Caco-2 (cell line): ENCODE data around the gene FOXM1. TPM values are rescaled to one million over a fixed set of nuclear protein-coding genes. Genes with fewer than 3 reads are reported as not detected.

ENCODE experiments used
- BruUV-seq: library from RNA; stranded (reverse); fragments of 400-500 nt; replicated peaks from 2 replicates; lab custom pipeline; 2021; lab: Mats Ljungman, UMichigan
- CTCF ChIA-PET: fragments of 300-600 bp; sonication (Branson Sonifier 250); formaldehyde crosslinking; loops from one replicate; lab custom pipeline; 2022; ENCODE audit warnings: antibody characterized with exemption; lab: Charles Lee
- POLR2A ChIA-PET: fragments of 300-600 bp; sonication (Branson Sonifier 250); formaldehyde crosslinking; loops from one replicate; lab custom pipeline; 2022; ENCODE audit warnings: antibody characterized with exemption; lab: Charles Lee
- DNase-seq, 2 experiments: peaks; one replicate each; pipeline versions ENCODE4 v3.0.0 to v3.0.0-alpha.2; 2020 to 2022
- H3K27me3 ChIP-seq: replicated peaks from 2 replicates; pipeline ENCODE4 v1.6.0; 2011; ENCODE audit warnings: low read length; ENCODE audit not compliant: control insufficient read depth, insufficient read depth
- H3K36me3 ChIP-seq: 2 replicates; pipeline ENCODE4 v1.5.1; 2011; ENCODE audit warnings: low read length; ENCODE audit not compliant: control insufficient read depth, insufficient read depth
- H3K4me1 ChIP-seq: fragments of 250-450 bp; sonication (Bioruptor Pico); 2 replicates; pipeline ENCODE4 v1.5.1; 2020; ENCODE audit warnings: mild to moderate bottlenecking
- H3K4me3 ChIP-seq: 2 replicates; pipeline ENCODE4 v1.5.1; 2011; ENCODE audit warnings: low read depth, mild to moderate bottlenecking, control low read depth, low read length
- H3K9me3 ChIP-seq: fragments of 250-450 bp; sonication (Bioruptor Pico); 2 replicates; pipeline ENCODE4 v1.5.1; 2020; ENCODE audit warnings: mild to moderate bottlenecking, moderate library complexity
- H3K27ac Mint-ChIP-seq: one replicate; pipeline ENCODE4 v1.8.0; 2022; ENCODE audit warnings: mixed read lengths; ENCODE audit not compliant: unreplicated experiment
- H3K27me3 Mint-ChIP-seq: one replicate; pipeline ENCODE4 v1.8.0; 2022; ENCODE audit warnings: mixed read lengths; ENCODE audit not compliant: insufficient read depth, unreplicated experiment
- H3K36me3 Mint-ChIP-seq: one replicate; pipeline ENCODE4 v1.8.0; 2022; ENCODE audit warnings: mild to moderate bottlenecking, mixed read lengths; ENCODE audit not compliant: insufficient read depth, unreplicated experiment
- H3K4me1 Mint-ChIP-seq: one replicate; pipeline ENCODE4 v1.8.0; 2022; ENCODE audit warnings: low read depth, mixed read lengths; ENCODE audit not compliant: unreplicated experiment
- H3K4me3 Mint-ChIP-seq: one replicate; pipeline ENCODE4 v1.8.0; 2022; ENCODE audit warnings: mild to moderate bottlenecking, moderate library complexity, mixed read lengths; ENCODE audit not compliant: unreplicated experiment
- H3K9me3 Mint-ChIP-seq: one replicate; pipeline ENCODE4 v1.8.0; 2022; ENCODE audit warnings: mixed read lengths; ENCODE audit not compliant: unreplicated experiment
- intact Hi-C: fragments of 100-400 bp; cut with micrococcal nuclease; formaldehyde crosslinking; loops from one replicate; pipeline ENCODE4 v1.10.0; 2022; ENCODE audit not compliant: unreplicated experiment
- total RNA-seq: library from RNA; stranded (reverse); gene quantifications from 2 replicates; pipeline ENCODE4 v1.2.3, GENCODE V29; 2022
- TF ChIP-seq, protein P1 (sequence below), 2 experiments: fragments of 200-600 bp in 1 of 2; IDR thresholded peaks; 1 replicate in 1 of 2; 2 replicates in 1 of 2; pipeline versions ENCODE4 v1.5.1 to v1.8.0; 2011 to 2022; ENCODE audit warnings: antibody characterized with exemption in 1 of 2, control low read depth in 1 of 2, inconsistent platforms in 1 of 2, low read depth in 1 of 2, low read length in 1 of 2, mild to moderate bottlenecking in 1 of 2, moderate library complexity in 1 of 2; ENCODE audit not compliant: insufficient read depth in 1 of 2, severe bottlenecking in 1 of 2, unreplicated experiment in 1 of 2

Gene FOXM1
- total RNA-seq, 1 experiment from 2014 or later = 222 TPM

DNA sequence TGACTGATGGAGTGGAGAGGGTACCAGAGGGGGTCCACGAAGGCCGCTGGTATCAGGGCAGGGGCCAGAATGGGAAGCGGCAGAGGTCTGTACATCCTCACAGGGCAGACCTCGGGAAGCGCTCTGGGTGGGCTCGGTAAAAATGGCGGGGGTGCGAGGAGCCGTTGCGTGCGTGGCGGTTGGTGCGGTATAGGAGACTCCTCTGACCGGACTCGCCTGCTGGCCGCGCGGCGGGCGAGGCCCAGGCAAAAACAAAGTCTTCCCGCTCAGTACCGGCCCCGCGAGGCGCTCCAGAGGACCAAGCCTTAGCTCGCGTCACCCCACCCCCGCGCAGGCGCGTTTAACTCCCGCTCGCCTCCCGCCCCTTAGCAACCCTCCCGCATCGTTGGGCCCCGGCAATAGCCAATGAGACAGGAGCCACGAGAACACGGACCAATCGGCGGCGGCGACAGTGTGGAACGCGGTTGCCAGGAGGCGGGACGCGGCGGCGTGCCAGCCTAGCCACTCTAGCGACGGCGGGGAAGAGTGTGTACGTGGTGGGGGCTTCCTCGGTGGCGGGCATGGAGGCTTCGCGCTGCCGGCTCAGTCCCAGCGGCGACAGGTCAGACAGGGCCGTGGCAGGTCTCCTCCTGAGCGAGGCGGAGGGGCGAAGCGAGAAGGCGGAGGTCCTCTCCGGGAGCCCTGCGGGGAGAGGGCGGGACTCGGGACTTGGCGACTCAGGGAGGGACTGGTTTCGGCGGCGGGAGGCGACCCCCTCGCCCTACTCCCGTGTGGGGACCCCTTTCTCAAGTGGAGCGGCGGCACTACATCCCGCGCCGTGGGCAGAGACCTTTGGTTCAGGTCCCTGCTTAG, 13.6 kb upstream of the FOXM1 start, which contains the start of gene TULP3:
Gene TULP3, plus strand, starts transcription at position 504 of the 852 bp plus-strand sequence. Its CDS starts 57 bp downstream, at position 561.
- H3K27ac Mint-ChIP-seq = peak within 1 kb of the TSS; percentile 91
- Histone ChIP-seq H3K4me3 (peak within 1 kb of the TSS; percentile 91), H3K9me3 (no peaks in the 10 kb centered on the region), H3K36me3 (peaks cover 1% of the 10 kb centered on the region), H3K27me3 (no peaks in the 10 kb centered on the region), H3K4me1 (peaks cover 18% of the 10 kb centered on the region)
- BruUV-seq = no TSS peak
- TF ChIP-seq, protein P1, sequence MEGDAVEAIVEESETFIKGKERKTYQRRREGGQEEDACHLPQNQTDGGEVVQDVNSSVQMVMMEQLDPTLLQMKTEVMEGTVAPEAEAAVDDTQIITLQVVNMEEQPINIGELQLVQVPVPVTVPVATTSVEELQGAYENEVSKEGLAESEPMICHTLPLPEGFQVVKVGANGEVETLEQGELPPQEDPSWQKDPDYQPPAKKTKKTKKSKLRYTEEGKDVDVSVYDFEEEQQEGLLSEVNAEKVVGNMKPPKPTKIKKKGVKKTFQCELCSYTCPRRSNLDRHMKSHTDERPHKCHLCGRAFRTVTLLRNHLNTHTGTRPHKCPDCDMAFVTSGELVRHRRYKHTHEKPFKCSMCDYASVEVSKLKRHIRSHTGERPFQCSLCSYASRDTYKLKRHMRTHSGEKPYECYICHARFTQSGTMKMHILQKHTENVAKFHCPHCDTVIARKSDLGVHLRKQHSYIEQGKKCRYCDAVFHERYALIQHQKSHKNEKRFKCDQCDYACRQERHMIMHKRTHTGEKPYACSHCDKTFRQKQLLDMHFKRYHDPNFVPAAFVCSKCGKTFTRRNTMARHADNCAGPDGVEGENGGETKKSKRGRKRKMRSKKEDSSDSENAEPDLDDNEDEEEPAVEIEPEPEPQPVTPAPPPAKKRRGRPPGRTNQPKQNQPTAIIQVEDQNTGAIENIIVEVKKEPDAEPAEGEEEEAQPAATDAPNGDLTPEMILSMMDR (IDR thresholded peaks at IDR 0.05; ENCODE audit: insufficient read depth in 1 of 2, low read depth in 1 of 2, low read length in 1 of 2, severe bottlenecking in 1 of 2, unreplicated experiment in 1 of 2) = peak in 1 of 2 experiments; percentile 18
- peak; percentile 100 for DNase-seq
- POLR2A ChIA-PET = interaction anchor here (0.6 to 1.8 kb wide), 11 partner anchors 7 to 1242 kb away, joined by 3 to 22 read pairs (median 5); partner anchors contain the start of genes FOXM1, RHNO1 and TEAD4
- H3K9me3 Mint-ChIP-seq = no peaks in the 10 kb centered on the region
- no peaks in the 10 kb centered on the region for H3K27me3 Mint-ChIP-seq
- H3K36me3 Mint-ChIP-seq = peaks cover 55% of the 10 kb centered on the region
- H3K4me3 Mint-ChIP-seq = peak within 1 kb of the TSS; percentile 82
- CTCF ChIA-PET = interaction anchor here (0.7 to 2.1 kb wide), 6 partner anchors 16 to 151 kb away, joined by 3 to 10 read pairs (median 5); no protein-coding TSS in a partner anchor
- intact Hi-C loops = loop anchor here (1.0 to 2.0 kb wide), 4 partner anchors 13 to 78 kb away; partner anchors contain the start of genes FOXM1, ITFG2, RHNO1 and TEAD4
- peaks cover 15% of the 10 kb centered on the region for H3K4me1 Mint-ChIP-seq

DNA sequence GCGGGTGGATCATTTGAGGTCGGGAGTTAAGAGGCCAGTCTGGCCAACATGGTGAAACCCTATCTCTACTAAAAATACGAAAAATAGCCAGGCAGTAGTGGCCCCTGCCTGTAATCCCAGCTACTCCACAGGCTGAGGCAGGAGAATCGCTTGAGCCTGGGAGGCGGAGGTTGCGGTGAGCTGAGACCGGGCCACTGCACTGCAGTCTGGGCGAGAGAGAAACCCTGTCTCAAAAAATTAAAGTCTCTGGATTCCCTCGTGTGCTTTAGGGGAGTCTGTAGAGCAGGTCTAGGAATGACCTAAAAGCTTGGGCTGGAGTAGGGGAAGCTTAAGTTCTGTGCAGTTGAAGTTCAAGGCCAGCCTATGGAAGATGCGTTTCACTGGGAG, 13.0 kb upstream of the FOXM1 start:
- Histone ChIP-seq H3K9me3 (no peaks in the 10 kb centered on the region), H3K36me3 (peaks cover 1% of the 10 kb centered on the region), H3K4me3 (peak overlapping the region; percentile 91), H3K27me3 (no peaks in the 10 kb centered on the region), H3K4me1 (peaks cover 13% of the 10 kb centered on the region)
- peak overlapping the region; percentile 82 for H3K4me3 Mint-ChIP-seq
- DNase-seq = peak in 1 of 2 experiments; percentile 24
- peaks cover 61% of the 10 kb centered on the region for H3K36me3 Mint-ChIP-seq
- TSS peak; percentile 90 for BruUV-seq
- TF ChIP-seq, protein P1 (IDR thresholded peaks at IDR 0.05; ENCODE audit: insufficient read depth in 1 of 2, low read depth in 1 of 2, low read length in 1 of 2, severe bottlenecking in 1 of 2, unreplicated experiment in 1 of 2) = no peak
- intact Hi-C loops = loop anchor here (1.0 to 2.0 kb wide), 4 partner anchors 13 to 77 kb away; partner anchors contain the start of genes FOXM1, ITFG2, RHNO1 and TEAD4
- ChIA-PET CTCF (interaction anchor here (0.5 to 2.1 kb wide), 4 partner anchors 54 to 151 kb away, joined by 4 to 10 read pairs (median 5); no protein-coding TSS in a partner anchor), POLR2A (interaction anchor here (0.6 to 1.8 kb wide), 7 partner anchors 9 to 144 kb away, joined by 3 to 22 read pairs (median 7); partner anchors contain the start of genes FOXM1 and RHNO1)
- H3K9me3 Mint-ChIP-seq = no peaks in the 10 kb centered on the region
- H3K4me1 Mint-ChIP-seq = peaks cover 15% of the 10 kb centered on the region
- no peaks in the 10 kb centered on the region for H3K27me3 Mint-ChIP-seq
- H3K27ac Mint-ChIP-seq = peak overlapping the region; percentile 91
